Neuronal stem cell (in vitro differentiated cells): ENCODE data around the gene RASSF8.

Experiments
- DNase-seq: peaks from one replicate; pipeline ENCODE4 v3.0.0-alpha.2; 2013; ENCODE audit warnings: low spot score
- H2AFZ ChIP-seq: one replicate; pipeline ENCODE4 v1.6.1; 2013; ENCODE audit warnings: mild to moderate bottlenecking, low read length, inconsistent platforms
- H2AK5ac ChIP-seq: 2 replicates; pipeline ENCODE4 v1.6.1; 2013; ENCODE audit warnings: low read depth, mild to moderate bottlenecking, inconsistent platforms, low read length, moderate library complexity, mixed read lengths
- H2BK120ac ChIP-seq: 2 replicates; pipeline ENCODE4 v1.6.1; 2013; ENCODE audit warnings: low read depth, mild to moderate bottlenecking, inconsistent platforms, low read length, moderate library complexity, mixed read lengths
- H2BK12ac ChIP-seq: one replicate; pipeline ENCODE4 v1.6.1; 2013; ENCODE audit warnings: low read length, inconsistent platforms
- H2BK15ac ChIP-seq: 2 replicates; pipeline ENCODE4 v1.6.1; 2013; ENCODE audit warnings: mild to moderate bottlenecking, low read length, inconsistent platforms, mixed read lengths
- H2BK5ac ChIP-seq: one replicate; pipeline ENCODE4 v1.6.1; 2013; ENCODE audit warnings: inconsistent platforms, mild to moderate bottlenecking, low read length, moderate library complexity
- H3K14ac ChIP-seq: one replicate; pipeline ENCODE4 v1.6.1; 2013; ENCODE audit warnings: low read length, inconsistent platforms
- H3K18ac ChIP-seq: 2 replicates; pipeline ENCODE4 v1.6.1; 2013; ENCODE audit warnings: low read length, inconsistent platforms
- H3K23ac ChIP-seq: 2 replicates; pipeline ENCODE4 v1.6.1; 2013; ENCODE audit warnings: low read depth, mild to moderate bottlenecking, mixed read lengths, low read length, inconsistent platforms; ENCODE audit not compliant: poor library complexity
- H3K27ac ChIP-seq: replicated peaks from 3 replicates; pipeline ENCODE4 v1.5.1; 2013; ENCODE audit warnings: low read length, inconsistent platforms
- H3K27me3 ChIP-seq, 3 experiments: 2 replicates each; pipeline ENCODE4 v1.6.1; 2013; ENCODE audit warnings: low read length in 3 of 3, mild to moderate bottlenecking in 2 of 3, inconsistent platforms in 1 of 3, low read depth in 1 of 3, mixed read lengths in 1 of 3, moderate library complexity in 1 of 3; ENCODE audit not compliant: control insufficient read depth in 3 of 3, insufficient read depth in 3 of 3
- H3K36me3 ChIP-seq, 2 donors: replicated peaks in 1 of 2; 2 replicates each; pipeline ENCODE4 v1.6.1; 2013; ENCODE audit warnings: low read length in 2 of 2; ENCODE audit not compliant: control insufficient read depth in 2 of 2, insufficient read depth in 2 of 2
- H3K4ac ChIP-seq: 2 replicates; pipeline ENCODE4 v1.6.1; 2013; ENCODE audit warnings: inconsistent platforms, mild to moderate bottlenecking, low read length, moderate library complexity
- H3K4me1 ChIP-seq, 2 donors: 1 replicate in 1 of 2; 2 replicates in 1 of 2; pipeline ENCODE4 v1.6.1; 2013; ENCODE audit warnings: low read length in 2 of 2, low read depth in 1 of 2; ENCODE audit not compliant: control insufficient read depth in 2 of 2, insufficient read depth in 1 of 2
- H3K4me2 ChIP-seq: one replicate; pipeline ENCODE4 v1.6.1; 2013; ENCODE audit warnings: mild to moderate bottlenecking, low read length, inconsistent platforms; ENCODE audit not compliant: insufficient read depth, poor library complexity, severe bottlenecking
- H3K4me3 ChIP-seq, 2 donors: 2 replicates each; pipeline ENCODE4 v1.5.1; 2013; ENCODE audit warnings: low read length in 2 of 2, mild to moderate bottlenecking in 2 of 2, inconsistent platforms in 1 of 2, moderate library complexity in 1 of 2
- H3K79me1 ChIP-seq: one replicate; pipeline ENCODE4 v1.6.1; 2013; ENCODE audit warnings: low read depth, mild to moderate bottlenecking, inconsistent platforms, low read length, moderate library complexity
- H3K9ac ChIP-seq: one replicate; pipeline ENCODE4 v1.6.1; 2013; ENCODE audit warnings: mild to moderate bottlenecking, low read depth, low read length, inconsistent platforms; ENCODE audit not compliant: poor library complexity
- H3K9me3 ChIP-seq, 2 donors: replicated peaks in 1 of 2; 2 replicates each; pipeline versions ENCODE3 to v1.6.1; 2013; ENCODE audit warnings: low read length in 2 of 2, mild to moderate bottlenecking in 2 of 2, inconsistent platforms in 1 of 2, low read depth in 1 of 2, mixed read lengths in 1 of 2, moderate library complexity in 1 of 2; ENCODE audit not compliant: control insufficient read depth in 2 of 2, insufficient read depth in 1 of 2
- H4K8ac ChIP-seq: one replicate; pipeline ENCODE4 v1.6.1; 2013; ENCODE audit warnings: low read depth, mild to moderate bottlenecking, inconsistent platforms, low read length, moderate library complexity
- H4K91ac ChIP-seq: one replicate; pipeline ENCODE4 v1.6.1; 2013; ENCODE audit warnings: low read length, low read depth, mild to moderate bottlenecking, inconsistent platforms; ENCODE audit not compliant: poor library complexity
- WGBS, 2 donors: extraction: QIAGEN DNeasy Blood & Tissue Kit; methylation state at CpG; one replicate each; pipeline ENCODE4 v1.1.7; 2013; ENCODE audit warnings: missing lambda C conversion rate in 2 of 2, mixed read lengths in 1 of 2; ENCODE audit not compliant: insufficient read length in 2 of 2, insufficient replicate concordance in 1 of 2; ENCODE audit errors: extremely low coverage in 2 of 2; 5-methylcytosine and 5-hydroxymethylcytosine counted together

The RASSF8 gene

DNA sequence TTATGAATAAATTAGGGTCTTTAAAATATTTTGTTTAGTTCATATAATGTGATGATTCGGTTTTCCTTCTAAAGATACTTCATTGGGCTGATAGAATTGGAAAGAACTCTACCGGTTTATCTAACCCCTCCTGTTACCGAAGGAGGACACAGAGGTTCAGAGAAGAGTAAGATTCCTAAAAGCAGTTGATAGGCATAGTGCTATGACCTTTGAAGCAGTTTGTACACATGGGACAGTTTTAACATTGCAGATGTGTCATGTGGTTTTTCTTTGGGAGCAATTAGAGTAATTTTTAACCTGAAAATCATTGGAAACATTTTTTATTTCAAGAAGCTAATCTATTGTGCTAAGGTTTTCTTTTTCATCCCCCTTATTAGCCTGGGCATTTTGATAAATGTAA lies 103.5 kb downstream of the RASSF8 start:
- no peak overlapping the region for H4K8ac ChIP-seq
- no peak overlapping the region for H2BK12ac ChIP-seq
- DNase-seq: no peak
- H3K4me1 ChIP-seq: no peaks in the 10 kb centered on the region
- H2BK120ac ChIP-seq: no peak overlapping the region
- H3K27me3 ChIP-seq: peaks cover 0 to 2% (median 0%) of the 10 kb centered on the region in 3 experiments
- H3K9me3 ChIP-seq: peaks cover 0 to 4% of the 10 kb centered on the region in 2 donors
- H3K4ac ChIP-seq: no peak overlapping the region
- no peaks in the 10 kb centered on the region for H3K79me1 ChIP-seq
- H2BK15ac ChIP-seq: no peak overlapping the region
- no peak overlapping the region for H2BK5ac ChIP-seq
- H3K36me3 ChIP-seq: peaks cover 2 to 37% of the 10 kb centered on the region in 2 donors
- no peak overlapping the region for H2AFZ ChIP-seq
- H3K4me2 ChIP-seq: no peak overlapping the region
- H2AK5ac ChIP-seq: no peak overlapping the region
- H3K23ac ChIP-seq: no peak overlapping the region
- H4K91ac ChIP-seq: no peak overlapping the region
- H3K9ac ChIP-seq: no peak overlapping the region
- no peak overlapping the region for H3K27ac ChIP-seq
- no peak overlapping the region for H3K18ac ChIP-seq
- no CpG with 5 or more reads among the region's 3 CpGs for WGBS, 2 donors
- no peak overlapping the region for H3K14ac ChIP-seq
- H3K4me3 ChIP-seq: no peak overlapping the region

GRCh38 chr12:26062566-26062965 lies 104.1 kb downstream of the RASSF8 start:
- H3K4ac ChIP-seq: no peak overlapping the region
- H2BK12ac ChIP-seq: no peak overlapping the region
- no peak overlapping the region for H3K27ac ChIP-seq
- no peak overlapping the region for H4K91ac ChIP-seq
- no peak overlapping the region for H3K9ac ChIP-seq
- DNase-seq: no peak
- H2BK120ac ChIP-seq: no peak overlapping the region
- peaks cover 0 to 2% (median 0%) of the 10 kb centered on the region in 3 experiments for H3K27me3 ChIP-seq
- H3K4me3 ChIP-seq: no peak overlapping the region
- no CpG with 5 or more reads among the region's 4 CpGs for WGBS, 2 donors
- no peak overlapping the region for H3K23ac ChIP-seq
- H3K4me1 ChIP-seq: no peaks in the 10 kb centered on the region
- no peak overlapping the region for H3K4me2 ChIP-seq
- no peak overlapping the region for H2AK5ac ChIP-seq
- H3K9me3 ChIP-seq: peaks cover 0 to 4% of the 10 kb centered on the region in 2 donors
- H3K18ac ChIP-seq: no peak overlapping the region
- H3K36me3 ChIP-seq: peaks cover 3 to 40% of the 10 kb centered on the region in 2 donors
- no peak overlapping the region for H3K14ac ChIP-seq
- no peak overlapping the region for H2AFZ ChIP-seq
- no peak overlapping the region for H2BK5ac ChIP-seq
- no peak overlapping the region for H4K8ac ChIP-seq
- no peaks in the 10 kb centered on the region for H3K79me1 ChIP-seq
- H2BK15ac ChIP-seq: no peak overlapping the region

GRCh38 chr12:26065451-26065850 lies 107.0 kb downstream of the RASSF8 start:
- Histone ChIP-seq H3K4ac (no peak overlapping the region), H4K91ac (no peak overlapping the region), H2BK5ac (no peak overlapping the region), H3K36me3 (peaks cover 6 to 47% of the 10 kb centered on the region in 2 donors), H3K9ac (no peak overlapping the region), H3K27ac (no peak overlapping the region), H3K23ac (no peak overlapping the region), H4K8ac (no peak overlapping the region), H3K18ac (no peak overlapping the region), H2BK120ac (no peak overlapping the region), H2BK12ac (no peak overlapping the region), H2BK15ac (no peak overlapping the region), H3K9me3 (no peaks in the 10 kb centered on the region), H3K14ac (no peak overlapping the region), H3K27me3 (peaks cover 0 to 2% (median 0%) of the 10 kb centered on the region in 3 experiments), H3K4me2 (no peak overlapping the region), H3K79me1 (no peaks in the 10 kb centered on the region), H2AFZ (no peak overlapping the region), H2AK5ac (no peak overlapping the region), H3K4me3 (no peak overlapping the region), H3K4me1 (no peaks in the 10 kb centered on the region)
- WGBS, 2 donors: no CpG with 5 or more reads among the region's 5 CpGs
- DNase-seq: no peak

GRCh38 chr12:26068503-26068902 lies 110.0 kb downstream of the RASSF8 start:
- Histone ChIP-seq H3K14ac (no peak overlapping the region), H3K4me3 (no peak overlapping the region), H3K36me3 (peaks cover 6 to 50% of the 10 kb centered on the region in 2 donors), H2AK5ac (no peak overlapping the region), H2BK120ac (no peak overlapping the region), H3K4me2 (no peak overlapping the region), H4K91ac (no peak overlapping the region), H2BK5ac (no peak overlapping the region), H3K4me1 (no peaks in the 10 kb centered on the region), H2AFZ (no peak overlapping the region), H3K9ac (no peak overlapping the region), H2BK12ac (no peak overlapping the region), H3K9me3 (no peaks in the 10 kb centered on the region), H3K27me3 (peaks cover 0 to 2% (median 0%) of the 10 kb centered on the region in 3 experiments), H2BK15ac (no peak overlapping the region), H3K18ac (no peak overlapping the region), H4K8ac (no peak overlapping the region), H3K27ac (no peak overlapping the region), H3K4ac (no peak overlapping the region), H3K23ac (no peak overlapping the region), H3K79me1 (no peaks in the 10 kb centered on the region)
- WGBS, 2 donors: no CpG with 5 or more reads among the region's 4 CpGs
- DNase-seq: no peak
